Measurements from ENCODE around the gene CPT1B. TPM values are rescaled to one million over a fixed set of nuclear protein-coding genes. Genes with fewer than 3 reads are reported as not detected.

Gene CPT1B
- polyA plus RNA-seq, 1 donor from 2014 or later: 72.4 TPM

- TF ChIP-seq, protein P1, sequence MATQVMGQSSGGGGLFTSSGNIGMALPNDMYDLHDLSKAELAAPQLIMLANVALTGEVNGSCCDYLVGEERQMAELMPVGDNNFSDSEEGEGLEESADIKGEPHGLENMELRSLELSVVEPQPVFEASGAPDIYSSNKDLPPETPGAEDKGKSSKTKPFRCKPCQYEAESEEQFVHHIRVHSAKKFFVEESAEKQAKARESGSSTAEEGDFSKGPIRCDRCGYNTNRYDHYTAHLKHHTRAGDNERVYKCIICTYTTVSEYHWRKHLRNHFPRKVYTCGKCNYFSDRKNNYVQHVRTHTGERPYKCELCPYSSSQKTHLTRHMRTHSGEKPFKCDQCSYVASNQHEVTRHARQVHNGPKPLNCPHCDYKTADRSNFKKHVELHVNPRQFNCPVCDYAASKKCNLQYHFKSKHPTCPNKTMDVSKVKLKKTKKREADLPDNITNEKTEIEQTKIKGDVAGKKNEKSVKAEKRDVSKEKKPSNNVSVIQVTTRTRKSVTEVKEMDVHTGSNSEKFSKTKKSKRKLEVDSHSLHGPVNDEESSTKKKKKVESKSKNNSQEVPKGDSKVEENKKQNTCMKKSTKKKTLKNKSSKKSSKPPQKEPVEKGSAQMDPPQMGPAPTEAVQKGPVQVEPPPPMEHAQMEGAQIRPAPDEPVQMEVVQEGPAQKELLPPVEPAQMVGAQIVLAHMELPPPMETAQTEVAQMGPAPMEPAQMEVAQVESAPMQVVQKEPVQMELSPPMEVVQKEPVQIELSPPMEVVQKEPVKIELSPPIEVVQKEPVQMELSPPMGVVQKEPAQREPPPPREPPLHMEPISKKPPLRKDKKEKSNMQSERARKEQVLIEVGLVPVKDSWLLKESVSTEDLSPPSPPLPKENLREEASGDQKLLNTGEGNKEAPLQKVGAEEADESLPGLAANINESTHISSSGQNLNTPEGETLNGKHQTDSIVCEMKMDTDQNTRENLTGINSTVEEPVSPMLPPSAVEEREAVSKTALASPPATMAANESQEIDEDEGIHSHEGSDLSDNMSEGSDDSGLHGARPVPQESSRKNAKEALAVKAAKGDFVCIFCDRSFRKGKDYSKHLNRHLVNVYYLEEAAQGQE (IDR thresholded peaks at IDR 0.05; ENCODE audit: borderline replicate concordance): no peak
- no peaks in the 10 kb centered on the region for H3K9me3 ChIP-seq (ENCODE audit: low read length)
- H3K36me3 ChIP-seq (ENCODE audit: insufficient read depth, low read length): no peaks in the 10 kb centered on the region
- no peaks in the 10 kb centered on the region for H3F3A ChIP-seq (ENCODE audit: insufficient read depth, low read length, poor library complexity, severe bottlenecking)
- no peaks in the 10 kb centered on the region for H3K27me3 ChIP-seq (ENCODE audit: insufficient read depth, low read depth, low read length)
- no peaks in the 10 kb centered on the region for H4K20me1 ChIP-seq (ENCODE audit: insufficient read depth)
- H3K4me3 ChIP-seq (ENCODE audit: low read length): no peak overlapping the region
- no peak overlapping the region for H3K4me2 ChIP-seq (ENCODE audit: low read length)
- no peaks in the 10 kb centered on the region for H3K9me2 ChIP-seq (ENCODE audit: insufficient read depth, low read length)
- H3K27ac ChIP-seq (ENCODE audit: low read length): no peak overlapping the region
- no peak overlapping the region for H3K9ac ChIP-seq (ENCODE audit: low read length)
- no peak overlapping the region for H2AFZ ChIP-seq (ENCODE audit: low read depth, low read length)
- peaks cover 8% of the 10 kb centered on the region for H3K79me2 ChIP-seq (replicated peaks; ENCODE audit: insufficient read depth, low read length)
Measured at GRCh38 chr22:50576806-50577696, 1.2 kb downstream of the CPT1B start.

GRCh38 chr22:50576070-50576469 lies 2.2 kb downstream of the CPT1B start:
- no peaks in the 10 kb centered on the region for H3F3A ChIP-seq (ENCODE audit: insufficient read depth, low read length, poor library complexity, severe bottlenecking)
- no peaks in the 10 kb centered on the region for H3K9me3 ChIP-seq (ENCODE audit: low read length)
- no peak overlapping the region for H3K4me3 ChIP-seq (ENCODE audit: low read length)
- no peaks in the 10 kb centered on the region for H4K20me1 ChIP-seq (ENCODE audit: insufficient read depth)
- no peaks in the 10 kb centered on the region for H3K9me2 ChIP-seq (ENCODE audit: insufficient read depth, low read length)
- H3K4me2 ChIP-seq (ENCODE audit: low read length): no peak overlapping the region
- no peaks in the 10 kb centered on the region for H3K36me3 ChIP-seq (ENCODE audit: insufficient read depth, low read length)
- no peak overlapping the region for H2AFZ ChIP-seq (ENCODE audit: low read depth, low read length)
- TF ChIP-seq CTCF (IDR thresholded peaks at IDR 0.05; ENCODE audit: poor library complexity, severe bottlenecking): no peak
- no peak for TF ChIP-seq EZH2 (IDR thresholded peaks at IDR 0.05; ENCODE audit: borderline replicate concordance, insufficient read depth, low read length, poor library complexity, severe bottlenecking)
- TF ChIP-seq, protein P1 (IDR thresholded peaks at IDR 0.05; ENCODE audit: borderline replicate concordance): no peak
- no peaks in the 10 kb centered on the region for H3K27me3 ChIP-seq (ENCODE audit: insufficient read depth, low read depth, low read length)
- H3K79me2 ChIP-seq (replicated peaks; ENCODE audit: insufficient read depth, low read length): no peaks in the 10 kb centered on the region
- no peak overlapping the region for H3K9ac ChIP-seq (ENCODE audit: low read length)
- no peak overlapping the region for H3K27ac ChIP-seq (ENCODE audit: low read length)

Data from neural cell (in vitro differentiated cells).